ENCODE results near the gene KLK8. TPM values are rescaled to one million over a fixed set of nuclear protein-coding genes. Genes with fewer than 3 reads are reported as not detected.

KLK8 gene
- total RNA-seq, 1 experiment from 2014 or later = 2.7 TPM

- H3K4me3 Mint-ChIP-seq = peak overlapping the region; percentile 19 to 73; a peak in 4 of 5 replicates
- H3K4me1 Mint-ChIP-seq = peaks cover 8 to 18% of the 10 kb centered on the region in 2 experiments
- Histone ChIP-seq H3K56ac (ENCODE audit: insufficient read length, low read depth, low read length) (no peak overlapping the region), H4K8ac (replicated peaks; ENCODE audit: insufficient read length, low read depth, low read length) (no peak overlapping the region), H2AK5ac (ENCODE audit: insufficient read length, low read length) (no peak overlapping the region), H2AFZ (ENCODE audit: low read length) (no peak overlapping the region), H4K5ac (ENCODE audit: insufficient read length, low read depth, low read length) (no peak overlapping the region), H2BK15ac (ENCODE audit: low read depth, low read length) (no peak overlapping the region), H3K4ac (ENCODE audit: low read depth, low read length) (no peak overlapping the region), H3K27me3 (ENCODE audit: insufficient read depth, low read length) (no peaks in the 10 kb centered on the region; the same call in 1 of the 2 replicates), H4K20me1 (ENCODE audit: control insufficient read depth, insufficient read depth, insufficient read length) (no peaks in the 10 kb centered on the region), H3K9me3 (ENCODE audit: control insufficient read depth, low read depth, low read length) (no peaks in the 10 kb centered on the region), H3K79me2 (ENCODE audit: insufficient read depth, low read length) (no peaks in the 10 kb centered on the region), H3K14ac (ENCODE audit: insufficient read depth, low read length) (no peak overlapping the region), H3K4me2 (ENCODE audit: insufficient read depth, insufficient read length, low read length) (no peak overlapping the region), H3K23ac (ENCODE audit: insufficient read length, low read depth, low read length) (no peak overlapping the region), H3K27ac (ENCODE audit: insufficient read length, low read depth, low read length) (no peak overlapping the region), H4K91ac (ENCODE audit: insufficient read length, low read depth, low read length) (no peak overlapping the region), H3K9ac (ENCODE audit: extremely low read depth, insufficient read length, low read length) (no peak overlapping the region), H2BK5ac (ENCODE audit: insufficient read length, low read length) (no peak overlapping the region), H2BK120ac (ENCODE audit: low read depth, low read length, poor library complexity, severe bottlenecking) (no peak overlapping the region), H3K18ac (ENCODE audit: insufficient read length, low read depth, low read length) (no peak overlapping the region), H3K79me1 (ENCODE audit: insufficient read depth, low read depth, low read length, poor library complexity, severe bottlenecking) (no peaks in the 10 kb centered on the region), H2BK12ac (ENCODE audit: insufficient read length, low read depth, low read length) (no peak overlapping the region), H3K4me1 (ENCODE audit: insufficient read depth, low read length) (no peaks in the 10 kb centered on the region), H3K23me2 (ENCODE audit: insufficient read length, low read depth, low read length, poor library complexity, severe bottlenecking) (peaks cover 16% of the 10 kb centered on the region), H2BK20ac (ENCODE audit: low read depth, low read length, poor library complexity, severe bottlenecking) (no peak overlapping the region), H3T11ph (ENCODE audit: low read length) (no peak overlapping the region)
- no peak for DNase-seq
- no CpG with 5 or more reads among the region's 19 CpGs for WGBS (ENCODE audit: extremely low coverage, insufficient read length, low lambda C conversion rate)
- H3K36me3 Mint-ChIP-seq (ENCODE audit: insufficient read depth in 1 of 3, low read depth in 3 of 3) = peaks cover 0 to 2% (median 0%) of the 10 kb centered on the region in 3 experiments; a peak in 2 of 7 replicates
- no peak overlapping the region for H3K27ac Mint-ChIP-seq
- no peak for TF ChIP-seq CTCF (conservative IDR thresholded peaks at IDR 0.05)
- H3K9me3 Mint-ChIP-seq = peaks cover 0 to 13% of the 10 kb centered on the region in 2 experiments; a peak in 4 of 5 replicates
- H3K27me3 Mint-ChIP-seq (ENCODE audit: low read depth) = peaks cover 75% of the 10 kb centered on the region
Observed at GRCh38 chr19:51015691-51016267, 14.4 kb upstream of the KLK8 start.
